Measurements from ENCODE around the gene BUD31.
A peak's percentile ranks its signal among the peaks of the same experiment; 100 is the strongest.

The BUD31 gene

DNA sequence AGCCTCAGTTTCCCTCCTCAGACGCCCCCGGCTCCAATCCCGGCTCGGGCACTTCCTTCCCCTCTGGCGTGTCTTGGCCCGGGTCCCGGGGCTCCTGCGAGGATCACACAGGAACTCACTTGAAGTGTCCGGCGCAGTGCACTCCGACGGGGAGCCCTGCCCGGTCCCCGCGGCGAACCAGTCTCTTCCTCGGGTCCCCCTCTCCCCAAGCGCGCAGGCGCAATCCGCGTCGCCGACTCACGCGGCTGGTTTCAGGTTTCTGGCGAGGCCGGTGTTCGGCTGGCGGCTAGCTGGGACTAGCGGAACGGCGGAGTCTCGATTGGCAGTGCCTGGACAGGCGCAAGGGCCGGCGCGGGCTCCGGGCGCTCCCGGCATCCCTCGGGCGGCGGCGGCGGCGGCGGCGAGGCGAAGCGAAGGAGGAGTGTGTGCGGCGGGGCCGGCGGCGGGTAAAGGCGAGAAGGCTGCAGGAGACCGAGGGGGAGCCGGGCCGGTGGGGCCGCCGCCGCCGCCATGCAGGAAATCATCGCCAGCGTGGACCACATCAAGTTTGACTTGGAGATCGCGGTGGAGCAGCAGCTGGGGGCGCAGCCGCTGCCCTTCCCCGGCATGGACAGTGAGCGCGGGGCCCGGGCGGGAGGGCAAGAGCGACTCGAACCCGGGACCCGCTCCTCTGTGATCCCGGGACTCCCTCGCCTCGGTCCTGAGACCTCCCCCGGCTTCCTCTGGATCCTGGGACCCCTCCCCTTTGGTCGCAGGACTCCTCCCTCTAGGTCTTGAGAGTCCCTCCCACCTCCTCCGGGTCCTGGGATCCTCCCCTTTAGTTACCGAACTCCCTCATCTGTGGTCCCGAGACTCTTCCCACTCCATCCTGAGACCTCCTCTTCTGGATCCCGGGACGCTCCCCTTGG is 30.1 kb downstream of the BUD31 start, which contains the start of the genes CPSF4 and PTCD1:
TSS of gene CPSF4 (plus strand) at position 371 of the 908 bp plus-strand sequence. CDS start at position 511, 140 bp downstream.
TSS of gene PTCD1 (minus strand) at position 226 of the 908 bp plus-strand sequence. CDS start 3,556 bp downstream, outside the sequence.
- peak; percentile 94 for DNase-seq

DNA sequence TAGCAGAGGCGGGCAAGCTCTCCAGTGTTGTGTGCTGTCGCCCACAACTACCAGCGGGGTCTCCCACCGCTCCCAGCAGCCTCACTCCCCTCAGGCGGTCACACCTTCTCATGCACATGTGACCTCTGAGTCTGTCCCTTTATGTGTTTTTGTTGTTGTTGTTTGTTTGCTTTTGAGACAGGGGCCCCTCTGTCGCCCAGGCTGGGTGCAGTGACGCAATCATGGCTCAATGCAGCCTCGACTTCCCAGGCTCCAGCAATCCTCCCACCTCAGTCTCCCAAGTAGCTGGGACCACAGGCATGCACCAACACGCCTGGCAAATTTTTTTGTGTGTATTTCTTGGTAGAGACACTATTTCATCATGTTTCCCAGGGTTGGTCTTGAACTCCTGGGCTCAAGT is 31.4 kb downstream of the BUD31 start:
- DNase-seq, result no peak

DNA sequence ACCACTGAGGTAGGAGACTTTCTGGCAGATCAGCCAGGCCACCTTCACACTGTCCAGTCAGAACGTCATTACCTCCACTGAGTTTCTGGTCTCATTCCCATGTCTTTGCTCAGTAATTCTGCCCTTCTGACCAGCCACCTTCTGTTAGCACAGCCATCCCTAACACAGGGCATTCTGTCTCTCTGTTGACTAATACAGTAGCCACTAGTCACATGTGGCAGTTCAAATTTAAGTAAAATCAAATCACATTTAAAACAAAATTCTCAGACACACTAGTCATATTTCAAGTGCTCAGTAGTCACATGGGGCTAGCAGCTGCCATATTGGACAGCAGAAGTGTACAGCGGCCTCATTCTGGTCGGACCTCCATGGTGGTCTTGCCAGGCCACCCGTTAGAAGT is 37.3 kb downstream of the BUD31 start:
- no peak for DNase-seq

DNA sequence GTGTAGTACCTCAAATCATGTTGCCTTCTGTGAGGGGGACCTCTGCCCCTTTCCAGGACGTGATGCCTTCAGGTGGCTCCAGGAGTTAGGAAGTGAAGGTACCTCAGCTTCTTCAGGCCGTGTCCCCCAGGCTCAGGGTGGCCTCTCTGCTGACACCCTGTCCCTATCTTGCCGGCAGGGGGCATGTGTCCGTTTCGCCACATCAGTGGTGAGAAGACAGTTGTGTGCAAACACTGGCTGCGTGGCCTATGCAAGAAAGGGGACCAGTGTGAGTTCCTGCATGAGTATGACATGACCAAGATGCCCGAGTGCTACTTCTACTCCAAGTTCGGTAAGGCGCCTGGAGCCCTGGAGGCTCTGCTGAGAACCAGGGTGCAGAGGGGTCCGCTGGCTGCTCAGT is 39.2 kb downstream of the BUD31 start:
- DNase-seq, result no peak

DNA sequence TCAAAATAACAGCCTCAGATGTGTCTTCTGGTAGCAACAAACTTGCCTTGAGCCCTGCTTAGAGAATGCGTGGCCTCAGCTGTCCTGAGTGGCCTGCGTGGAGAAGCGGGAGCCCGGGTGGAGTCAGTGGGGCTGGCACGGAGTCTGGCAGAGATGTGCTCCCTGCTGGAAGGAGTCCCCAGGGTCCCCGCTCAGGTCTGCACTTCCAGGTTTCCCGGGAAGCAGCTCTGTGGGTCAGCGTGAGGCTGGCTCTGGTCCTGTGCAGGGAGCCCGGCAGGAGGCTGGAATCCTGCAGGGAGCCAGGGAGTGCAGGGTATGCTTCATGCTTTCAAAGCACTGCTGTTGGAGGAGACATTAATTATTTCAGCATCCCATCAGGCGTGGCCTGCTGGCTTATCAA is 40.1 kb downstream of the BUD31 start:
- no peak for DNase-seq

DNA sequence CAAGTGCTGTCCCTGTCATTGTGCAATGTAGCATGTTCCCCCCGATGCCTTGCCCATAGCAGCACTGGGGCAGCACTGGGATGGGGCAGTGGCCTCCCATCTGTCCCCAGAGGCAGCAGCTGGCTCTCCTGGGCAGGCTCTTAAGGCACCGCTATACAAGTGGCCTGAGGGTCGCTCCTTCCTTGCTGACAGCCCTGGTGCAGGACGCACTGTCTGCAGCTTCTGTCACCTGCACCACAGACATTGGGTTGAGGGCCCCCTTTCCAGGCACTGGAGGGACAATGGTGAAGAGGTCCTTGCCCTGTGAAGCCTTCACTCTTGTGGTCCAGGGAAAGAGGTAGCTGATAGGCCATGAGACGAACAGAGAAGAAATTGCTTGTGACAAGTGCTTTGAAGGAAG is 40.6 kb downstream of the BUD31 start:
- no peak for DNase-seq

DNA sequence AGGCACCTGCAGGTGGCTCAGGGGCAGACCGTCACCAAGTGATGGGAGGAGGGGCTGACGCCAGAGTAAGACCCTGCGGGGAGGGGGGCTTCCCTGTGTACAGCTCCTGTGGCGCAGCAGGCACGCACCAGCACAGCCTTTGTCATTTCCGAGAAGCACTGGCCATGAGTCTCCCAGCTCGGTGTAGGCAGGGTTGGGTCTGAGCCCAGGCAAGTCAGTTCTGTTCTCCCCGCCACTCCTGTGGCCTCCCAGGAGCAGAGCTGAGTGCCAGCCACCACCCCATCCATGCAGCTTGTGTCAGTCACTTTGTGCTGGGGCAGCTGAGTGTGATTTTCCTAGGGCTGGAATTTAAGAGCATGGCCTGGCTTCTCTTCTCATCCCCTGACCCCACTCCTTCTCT is 43.2 kb downstream of the BUD31 start:
- no peak for DNase-seq

DNA sequence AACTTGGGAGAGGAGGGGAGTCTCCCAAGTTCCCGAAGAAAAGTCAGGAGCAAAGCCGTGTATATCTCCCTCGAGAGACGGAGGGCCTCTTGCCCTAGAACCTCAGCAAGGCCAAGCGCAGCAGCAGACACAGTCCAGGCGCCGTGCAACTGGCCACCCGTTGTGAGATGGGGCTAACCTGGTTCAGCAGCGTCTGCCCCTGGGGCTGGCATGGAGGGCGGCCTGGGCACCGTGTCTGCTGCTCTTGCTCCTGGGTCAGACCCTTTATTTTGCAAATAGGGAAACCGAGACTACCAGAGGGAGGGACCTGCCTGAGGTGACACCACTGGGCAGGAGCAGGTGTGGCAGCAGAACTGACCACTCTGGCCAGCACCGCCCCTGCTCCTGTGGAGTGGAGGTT is 43.8 kb downstream of the BUD31 start:
- DNase-seq, result no peak

DNA sequence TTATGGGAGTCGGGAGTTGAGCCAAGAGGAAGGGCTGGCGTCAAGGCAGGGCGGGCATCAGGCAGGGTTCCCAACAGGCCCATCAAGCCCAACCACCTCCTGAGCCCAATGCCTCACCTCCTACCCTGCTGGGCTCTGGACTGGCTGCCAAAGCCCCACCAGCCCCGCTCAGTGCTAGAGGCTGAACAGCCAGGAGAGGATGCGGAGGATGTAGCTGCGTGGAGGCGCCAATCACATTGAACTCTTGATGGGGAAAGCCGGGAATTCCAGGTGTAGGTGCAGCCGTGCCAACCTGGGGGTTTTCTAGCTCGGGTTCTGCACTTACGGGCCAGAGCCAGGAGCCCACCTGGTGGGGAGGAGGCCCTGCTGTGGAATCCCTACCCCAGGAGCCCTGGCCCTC is 44.3 kb downstream of the BUD31 start:
- DNase-seq, result no peak

DNA sequence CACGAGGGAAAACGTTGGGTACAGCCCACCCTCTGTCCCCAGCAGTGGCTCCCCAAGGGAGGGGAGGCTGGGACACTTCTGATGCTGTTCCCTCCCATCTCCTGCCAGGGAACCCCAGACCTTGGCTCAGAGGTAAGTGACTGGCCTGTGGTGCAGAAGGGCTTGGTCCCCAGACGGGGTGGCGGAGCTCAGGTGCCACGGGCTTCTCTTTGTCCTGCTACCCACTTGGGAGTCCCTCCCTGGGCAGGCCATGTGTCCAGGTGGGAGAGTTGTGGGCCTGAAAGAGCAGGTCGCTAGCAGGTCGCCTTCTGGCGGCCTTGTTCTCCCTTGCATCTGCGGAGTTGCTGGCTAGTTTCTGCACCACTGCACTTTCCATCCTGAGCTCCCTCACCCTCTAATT is 47.1 kb downstream of the BUD31 start:
- DNase-seq, result no peak

DNA sequence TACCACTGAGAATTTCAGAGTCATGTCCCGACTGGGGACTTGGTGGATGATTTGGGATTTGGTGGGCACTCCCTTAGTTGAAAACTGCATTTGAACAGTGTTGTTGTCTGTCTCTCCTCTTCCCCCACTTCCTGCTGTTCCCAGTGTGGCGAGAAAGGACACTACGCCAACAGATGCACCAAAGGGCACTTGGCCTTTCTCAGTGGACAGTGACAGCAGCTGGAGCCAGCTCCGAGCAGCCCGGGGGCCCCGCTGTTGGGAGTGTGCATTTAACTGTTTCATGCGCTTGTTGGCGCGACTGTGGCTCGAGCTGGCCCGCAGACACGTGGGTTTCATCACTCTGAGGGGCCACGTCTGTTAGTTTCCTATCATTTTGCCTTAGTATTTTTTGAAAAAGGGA is 47.5 kb downstream of the BUD31 start:
- DNase-seq, result no peak

DNA sequence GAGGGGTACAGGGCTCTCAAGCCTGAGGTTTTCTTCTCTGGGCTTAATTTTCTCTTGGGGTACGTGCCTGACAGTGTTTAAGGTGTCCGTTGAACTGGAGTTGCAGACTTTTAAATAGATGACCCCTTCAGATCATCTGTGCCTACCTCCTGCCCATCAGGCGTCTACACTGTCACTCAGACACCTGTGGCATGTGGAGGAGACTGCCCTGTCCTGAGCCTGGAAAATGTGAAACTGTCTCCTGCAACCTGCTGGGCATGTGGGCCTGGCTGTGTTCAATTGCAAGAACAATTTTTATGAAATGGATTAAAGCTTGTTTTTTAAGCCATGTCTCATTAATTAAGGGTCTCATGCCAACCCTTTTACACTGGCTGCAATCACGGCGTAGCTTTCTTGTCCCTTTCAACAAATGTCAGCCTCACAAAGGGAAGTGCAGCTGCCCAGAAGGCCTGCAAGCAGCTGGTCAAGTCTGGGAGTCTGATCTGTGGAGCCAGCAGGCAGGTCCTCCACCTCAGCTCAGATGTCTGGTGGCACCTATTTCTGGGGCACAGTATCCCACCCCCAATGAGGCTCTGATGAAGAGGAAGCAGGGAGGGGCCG is 48.4 kb downstream of the BUD31 start:
- no peak for DNase-seq

DNA sequence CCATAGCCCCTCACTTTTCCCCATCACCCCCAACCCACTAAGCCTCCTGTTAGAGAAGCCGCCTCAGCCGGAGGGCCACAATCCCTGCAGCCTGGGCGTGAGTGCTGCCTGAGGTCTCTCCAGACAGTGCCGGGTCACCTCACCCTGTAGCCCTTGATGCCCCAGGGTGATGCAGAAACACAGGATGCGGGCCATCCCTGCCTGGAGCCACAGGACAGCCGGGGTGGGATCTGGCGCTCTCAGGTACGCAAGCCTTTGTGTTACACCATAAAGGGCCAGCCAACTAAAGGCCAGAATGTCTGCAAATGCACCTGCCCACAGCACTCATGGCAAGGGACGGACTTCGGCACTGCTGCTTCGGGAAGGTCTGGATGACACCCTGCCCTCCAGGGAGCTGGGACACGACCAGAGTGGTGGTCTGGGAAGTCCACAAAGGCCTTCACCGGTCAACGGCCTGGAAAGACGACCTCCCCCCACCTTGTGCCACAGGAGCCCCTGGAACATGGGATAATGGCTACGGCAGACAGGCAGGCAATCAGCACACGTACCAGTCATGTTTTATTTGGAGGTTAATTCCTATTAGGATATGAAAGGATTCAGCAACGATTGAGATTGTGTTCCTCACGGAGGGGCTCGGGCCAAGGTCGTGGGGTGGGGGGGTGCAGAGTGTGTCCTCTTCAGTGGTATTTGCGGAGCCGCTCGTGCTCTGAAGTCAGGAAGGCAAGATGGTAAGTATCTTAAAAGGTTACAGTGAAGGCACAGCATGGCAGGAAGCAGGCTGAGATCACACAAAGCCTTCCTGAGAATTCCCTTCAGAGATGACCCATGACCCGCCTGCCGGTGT is 49.1 kb downstream of the BUD31 start:
- DNase-seq, result no peak

DNA sequence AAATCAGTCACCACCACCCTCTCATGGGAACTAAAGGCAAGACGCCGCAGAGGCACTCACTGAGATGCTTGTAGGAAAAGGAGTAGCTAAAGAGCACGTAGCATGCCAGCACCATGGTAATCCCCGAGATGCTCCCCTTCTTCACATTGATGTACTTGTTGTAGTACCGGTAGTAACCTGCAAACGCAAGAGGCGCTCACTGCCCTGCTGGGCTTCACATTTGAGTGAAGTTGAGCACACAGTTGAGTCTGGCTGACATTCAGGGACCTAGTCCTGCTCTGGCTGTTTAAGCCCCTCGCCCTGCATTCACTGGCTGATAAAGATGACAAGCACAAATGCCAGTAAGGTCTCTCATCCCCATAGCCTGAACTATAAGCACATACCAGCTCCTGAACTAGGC is 50.3 kb downstream of the BUD31 start:
- DNase-seq, result no peak

DNA sequence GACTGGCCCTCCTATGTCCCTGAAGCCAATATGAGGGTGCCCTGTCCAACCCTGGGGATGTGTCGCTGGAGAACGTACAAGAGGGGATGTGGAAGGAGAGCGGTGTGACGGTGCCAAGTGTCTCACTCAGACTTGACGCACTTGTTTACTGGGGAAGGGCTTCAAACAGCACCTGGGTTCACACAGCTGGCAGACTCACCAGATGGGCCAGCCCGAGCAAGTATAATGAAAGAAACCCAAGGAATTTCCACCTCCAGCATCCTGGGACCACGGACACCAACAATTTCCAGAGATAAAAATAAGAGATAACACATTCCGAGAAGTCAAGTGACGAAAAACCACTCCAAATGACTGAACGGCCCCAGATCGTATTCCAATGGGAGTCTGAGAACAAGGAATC is 51.9 kb downstream of the BUD31 start:
- no peak for DNase-seq

DNA sequence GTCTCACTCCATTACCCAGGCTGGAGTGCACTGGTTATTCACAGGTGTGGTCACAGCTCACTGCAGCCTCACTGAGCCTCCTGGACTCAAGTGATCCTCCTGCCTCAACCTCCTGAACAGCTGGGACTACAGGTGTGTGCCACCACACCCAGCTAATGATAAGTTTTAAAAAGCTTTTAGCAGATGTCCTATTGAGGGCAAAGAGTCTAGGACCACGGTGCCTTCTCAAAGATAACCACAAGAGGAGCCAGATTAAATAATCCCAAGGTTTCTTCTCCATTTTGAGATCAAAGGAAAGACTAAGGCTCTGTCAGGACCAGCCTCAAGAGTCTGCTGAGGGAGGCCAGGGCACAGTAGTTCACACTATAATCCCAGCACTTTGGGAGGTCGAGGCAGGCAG is 52.5 kb downstream of the BUD31 start:
- DNase-seq, result no peak

DNA sequence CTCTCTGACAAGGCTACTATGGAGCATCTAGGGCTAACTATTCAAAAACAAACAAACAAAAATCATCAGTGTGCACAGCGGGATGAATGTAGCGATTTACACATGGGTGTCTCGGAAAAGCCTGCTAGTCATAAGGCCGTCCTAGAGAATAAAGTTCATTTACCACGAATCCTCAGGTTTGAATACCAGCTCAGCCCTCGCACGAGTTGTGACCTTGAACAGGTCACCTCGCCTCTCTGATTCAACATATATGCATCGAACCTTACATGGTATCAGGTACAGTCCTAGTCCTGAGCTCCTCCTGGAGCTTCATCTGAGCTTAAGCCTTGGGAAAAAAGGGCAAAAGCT is 56.6 kb downstream of the BUD31 start:
- DNase-seq, result no peak

DNA sequence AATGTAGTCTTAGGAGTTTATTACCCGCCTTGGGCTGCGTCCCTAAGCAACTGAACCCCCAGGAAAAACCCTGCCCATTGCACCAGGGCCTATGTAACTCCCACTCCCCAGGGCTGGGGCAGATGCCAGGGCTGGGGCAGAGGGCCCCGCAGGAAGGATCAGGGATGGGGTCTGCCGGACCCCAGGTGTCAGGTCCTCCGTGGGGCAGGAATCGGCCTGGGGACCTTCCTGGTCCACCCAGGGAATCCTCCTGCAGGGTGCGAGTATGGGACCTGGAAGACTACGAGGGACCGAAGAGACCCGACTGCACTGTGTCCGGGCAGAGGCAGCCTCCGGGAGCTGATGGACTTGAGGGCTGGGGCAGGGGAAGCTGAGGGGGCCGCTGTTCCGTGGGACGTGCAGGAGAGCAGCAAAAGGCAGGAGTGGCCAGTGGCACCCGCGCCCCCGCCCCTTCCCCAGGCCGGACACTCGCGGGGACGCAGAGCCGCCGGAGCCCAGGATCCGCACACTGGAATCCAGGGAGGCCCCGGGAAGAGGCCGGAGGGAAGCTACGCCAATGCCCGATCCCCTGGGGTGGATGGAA is 59.7 kb downstream of the BUD31 start:
- no peak for DNase-seq
